Mesendoderm (in vitro differentiated cells): ENCODE results near the gene CIAO2A. TPM values are rescaled to one million over a fixed set of nuclear protein-coding genes. Genes with fewer than 3 reads are reported as not detected.
A peak's percentile ranks its signal among the peaks of the same experiment; 100 is the strongest.

ENCODE experiments used
- DNase-seq: peaks from one replicate; pipeline ENCODE4 v3.0.0; 2013
- H2AK5ac ChIP-seq: 2 replicates; pipeline ENCODE4 v1.6.1; 2013; ENCODE audit warnings: low read length, inconsistent platforms
- H2BK120ac ChIP-seq: 2 replicates; pipeline ENCODE4 v1.6.1; 2013; ENCODE audit warnings: low read depth, mild to moderate bottlenecking, low read length, moderate library complexity, mixed read lengths
- H2BK15ac ChIP-seq: replicated peaks from 2 replicates; pipeline ENCODE4 v1.6.1; 2013; ENCODE audit warnings: low read depth, mild to moderate bottlenecking, moderate library complexity
- H2BK5ac ChIP-seq: 2 replicates; pipeline ENCODE4 v1.6.1; 2013; ENCODE audit warnings: low read length, inconsistent platforms
- H3K18ac ChIP-seq: 2 replicates; pipeline ENCODE4 v1.6.1; 2013; ENCODE audit warnings: mild to moderate bottlenecking, low read length, mixed read lengths
- H3K23ac ChIP-seq: one replicate; pipeline ENCODE4 v1.6.1; 2013; ENCODE audit warnings: low read length
- H3K27ac ChIP-seq: 2 replicates; pipeline ENCODE4 v1.5.1; 2013; ENCODE audit warnings: low read depth, mild to moderate bottlenecking, inconsistent platforms, low read length, moderate library complexity
- H3K27me3 ChIP-seq: 2 replicates; pipeline ENCODE4 v1.6.1; 2013; ENCODE audit warnings: low read length, control low read depth, mild to moderate bottlenecking, inconsistent platforms; ENCODE audit not compliant: insufficient read depth, poor library complexity
- H3K36me3 ChIP-seq: 2 replicates; pipeline ENCODE4 v1.6.1; 2013; ENCODE audit warnings: low read length, inconsistent platforms; ENCODE audit not compliant: control insufficient read depth, insufficient read depth
- H3K4ac ChIP-seq: one replicate; pipeline ENCODE4 v1.6.1; 2013; ENCODE audit warnings: low read depth, mild to moderate bottlenecking, low read length, moderate library complexity
- H3K4me1 ChIP-seq: 2 replicates; pipeline ENCODE4 v1.6.1; 2013; ENCODE audit warnings: low read depth, low read length, inconsistent platforms; ENCODE audit not compliant: control insufficient read depth
- H3K4me2 ChIP-seq: 2 replicates; pipeline ENCODE4 v1.6.1; 2013; ENCODE audit warnings: low read length
- H3K4me3 ChIP-seq: 2 replicates; pipeline ENCODE4 v1.5.1; 2013; ENCODE audit warnings: mild to moderate bottlenecking, low read length
- H3K56ac ChIP-seq: one replicate; pipeline ENCODE4 v1.6.1; 2013; ENCODE audit warnings: low read length
- H3K79me1 ChIP-seq: 2 replicates; pipeline ENCODE4 v1.6.1; 2013; ENCODE audit warnings: low read length, inconsistent platforms
- H3K79me2 ChIP-seq: 2 replicates; pipeline ENCODE4 v1.6.1; 2013; ENCODE audit warnings: mild to moderate bottlenecking, low read length; ENCODE audit not compliant: control insufficient read depth, insufficient read depth
- H3K9ac ChIP-seq: 2 replicates; pipeline ENCODE4 v1.6.1; 2013; ENCODE audit warnings: low read length, inconsistent platforms
- H4K5ac ChIP-seq: one replicate; pipeline ENCODE4 v1.6.1; 2013; ENCODE audit warnings: low read length
- H4K8ac ChIP-seq: one replicate; pipeline ENCODE4 v1.6.1; 2013; ENCODE audit warnings: low read depth, mild to moderate bottlenecking, control low read depth, low read length, moderate library complexity
- WGBS: extraction: QIAGEN DNeasy Blood & Tissue Kit; methylation state at CpG from one replicate; pipeline ENCODE4 v1.1.7; 2013; ENCODE audit warnings: low lambda C conversion rate, missing lambda C conversion rate; ENCODE audit not compliant: insufficient coverage; ENCODE audit errors: extremely low coverage; 5-methylcytosine and 5-hydroxymethylcytosine counted together
- polyA plus RNA-seq, 2 experiments: library from polyadenylated mRNA; stranded (reverse); fragments of 200-250 nt; gene quantifications; one replicate each; pipeline ENCODE4 v1.2.3, GENCODE V29; 2013

Gene CIAO2A, protein sequence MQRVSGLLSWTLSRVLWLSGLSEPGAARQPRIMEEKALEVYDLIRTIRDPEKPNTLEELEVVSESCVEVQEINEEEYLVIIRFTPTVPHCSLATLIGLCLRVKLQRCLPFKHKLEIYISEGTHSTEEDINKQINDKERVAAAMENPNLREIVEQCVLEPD
- 100.0 TPM for polyA plus RNA-seq (2013, experiment 1 of 2)
- 131 TPM for polyA plus RNA-seq (2013, experiment 2 of 2)

DNA sequence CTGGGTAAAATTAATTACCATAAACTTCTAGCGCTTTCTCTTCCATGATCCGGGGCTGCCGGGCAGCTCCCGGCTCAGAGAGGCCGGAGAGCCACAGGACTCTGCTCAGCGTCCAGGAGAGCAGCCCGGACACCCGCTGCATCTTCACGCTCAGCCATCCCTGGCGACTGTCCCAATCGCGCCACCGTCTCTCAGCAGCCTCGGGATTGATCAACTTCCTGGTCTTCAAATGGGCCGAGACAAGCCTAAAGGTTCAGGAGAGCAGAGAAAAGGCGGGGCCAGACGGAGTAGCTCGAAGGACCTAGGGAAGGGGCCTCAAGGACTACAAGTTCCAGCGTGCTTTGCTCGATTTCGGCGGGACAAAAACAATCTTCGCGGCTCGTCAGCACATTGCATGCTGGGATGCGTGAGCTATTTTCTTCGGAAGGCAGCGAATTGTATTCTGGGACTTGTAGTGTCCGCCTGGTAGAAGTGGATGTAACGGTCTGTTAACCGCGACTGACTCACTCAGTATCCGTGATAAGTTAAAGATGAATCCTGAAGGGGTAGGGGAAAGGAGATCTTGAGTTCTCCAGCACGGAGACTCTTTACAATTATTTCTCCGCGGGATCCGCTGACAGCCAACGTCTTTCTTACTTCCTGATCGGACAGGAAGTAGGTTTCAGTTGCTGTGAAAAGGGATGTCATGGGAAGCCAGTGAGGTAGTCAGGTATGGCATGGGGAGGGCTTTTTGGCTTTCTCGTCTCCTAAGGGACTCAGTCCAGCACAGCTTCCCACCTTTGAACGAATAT is at the start of gene CIAO2A:
TSS of gene CIAO2A (minus strand) at position 212 of the 791 bp plus-strand sequence. CDS start at position 142, 70 bp downstream.
- Histone ChIP-seq H3K4me3 (peak within 1 kb of the TSS; percentile 97), H2BK15ac (no peak within 1 kb of the TSS), H2AK5ac (no peak within 1 kb of the TSS), H3K18ac (peak within 1 kb of the TSS; percentile 77), H3K27ac (peak within 1 kb of the TSS; percentile 6), H3K4me2 (peak within 1 kb of the TSS; percentile 98), H3K79me2 (peaks cover 27% of the 10 kb centered on the region), H3K36me3 (no peaks in the 10 kb centered on the region), H3K9ac (peak within 1 kb of the TSS; percentile 99), H3K79me1 (peaks cover 19% of the 10 kb centered on the region), H4K5ac (peak within 1 kb of the TSS; percentile 8), H2BK120ac (no peak within 1 kb of the TSS), H3K27me3 (no peaks in the 10 kb centered on the region), H3K56ac (peak within 1 kb of the TSS; percentile 99), H4K8ac (no peak within 1 kb of the TSS), H2BK5ac (peak within 1 kb of the TSS; percentile 89), H3K23ac (no peak within 1 kb of the TSS), H3K4ac (peak within 1 kb of the TSS; percentile 58), H3K4me1 (peaks cover 7% of the 10 kb centered on the region)
- no CpG with 5 or more reads among the region's 41 CpGs for WGBS
- DNase-seq: peak; percentile 100

DNA sequence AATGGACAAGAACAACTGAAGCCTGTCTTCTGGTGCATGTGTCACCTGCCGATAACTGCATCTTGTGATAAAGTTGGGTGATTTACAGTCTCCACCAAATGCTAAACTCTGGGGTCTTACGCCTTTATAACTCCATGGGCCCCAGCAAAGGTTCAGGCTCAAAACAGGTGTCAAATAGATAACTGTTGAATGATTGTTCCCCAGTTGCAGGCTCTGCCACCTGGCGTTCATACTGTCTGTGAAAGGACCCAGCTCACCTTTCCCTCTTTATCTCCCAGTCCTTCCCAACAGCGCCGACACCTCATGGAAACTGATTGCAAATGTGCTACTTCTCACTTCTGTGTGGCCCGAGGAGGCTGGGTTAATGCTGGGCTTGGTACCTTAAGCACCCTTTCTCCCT is 49.6 kb upstream of the CIAO2A start:
- no peak overlapping the region for H3K4ac ChIP-seq
- H3K4me2 ChIP-seq: no peak overlapping the region
- no peak overlapping the region for H4K8ac ChIP-seq
- no peaks in the 10 kb centered on the region for H3K79me2 ChIP-seq
- H2BK5ac ChIP-seq: no peak overlapping the region
- no CpG with 5 or more reads among the region's 6 CpGs for WGBS
- no peaks in the 10 kb centered on the region for H3K4me1 ChIP-seq
- H3K9ac ChIP-seq: no peak overlapping the region
- H2BK120ac ChIP-seq: no peak overlapping the region
- no peak overlapping the region for H3K23ac ChIP-seq
- DNase-seq: peak; percentile 35
- H3K79me1 ChIP-seq: no peaks in the 10 kb centered on the region
- no peak overlapping the region for H2AK5ac ChIP-seq
- H3K4me3 ChIP-seq: no peak overlapping the region
- no peak overlapping the region for H3K18ac ChIP-seq
- H2BK15ac ChIP-seq: no peak overlapping the region
- H3K27ac ChIP-seq: no peak overlapping the region
- H4K5ac ChIP-seq: no peak overlapping the region
- H3K56ac ChIP-seq: no peak overlapping the region
- no peaks in the 10 kb centered on the region for H3K27me3 ChIP-seq
- H3K36me3 ChIP-seq: no peaks in the 10 kb centered on the region

DNA sequence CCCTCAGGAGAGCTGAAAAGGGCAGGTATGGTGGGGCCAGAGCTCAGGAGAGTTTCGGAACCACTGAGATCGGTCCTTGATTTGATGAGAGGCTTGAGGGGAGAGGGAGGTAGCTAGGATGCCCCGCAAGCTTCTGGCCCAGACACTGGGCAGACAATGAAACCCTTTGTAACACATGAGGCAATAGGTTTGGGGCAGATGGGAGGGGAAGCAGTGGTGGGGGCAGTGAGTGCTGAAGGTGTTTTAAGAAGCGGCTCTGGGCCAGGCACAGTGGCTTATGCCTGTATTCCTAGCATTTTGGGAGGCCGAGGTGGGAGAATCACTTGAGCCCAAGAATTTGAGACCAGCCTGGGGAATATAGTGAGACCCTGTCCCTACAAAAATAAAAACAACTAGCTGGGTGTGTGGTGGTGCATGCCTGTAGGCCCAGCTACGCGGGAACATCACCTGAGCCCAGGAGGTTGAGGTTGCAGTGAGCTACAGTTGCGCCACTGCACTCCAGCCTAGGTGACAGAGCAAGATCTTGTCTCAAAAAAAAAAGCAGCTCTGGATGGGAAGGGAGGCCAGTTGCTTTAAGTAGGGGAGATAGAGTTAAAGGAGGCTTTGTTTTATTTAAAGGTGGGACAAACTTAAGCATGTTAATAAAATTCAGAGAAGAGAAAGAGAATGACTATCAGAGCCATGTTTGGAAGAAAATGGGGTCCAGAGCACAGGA is 48.3 kb upstream of the CIAO2A start:
- no peak overlapping the region for H3K4ac ChIP-seq
- no peak overlapping the region for H4K8ac ChIP-seq
- H3K56ac ChIP-seq: no peak overlapping the region
- H2BK5ac ChIP-seq: no peak overlapping the region
- no peak overlapping the region for H3K4me2 ChIP-seq
- H3K79me2 ChIP-seq: no peaks in the 10 kb centered on the region
- H3K4me3 ChIP-seq: no peak overlapping the region
- H3K23ac ChIP-seq: no peak overlapping the region
- H2BK120ac ChIP-seq: no peak overlapping the region
- no peak overlapping the region for H4K5ac ChIP-seq
- H3K36me3 ChIP-seq: peaks cover 2% of the 10 kb centered on the region
- H2BK15ac ChIP-seq: no peak overlapping the region
- H3K9ac ChIP-seq: no peak overlapping the region
- WGBS: no CpG with 5 or more reads among the region's 8 CpGs
- H3K79me1 ChIP-seq: no peaks in the 10 kb centered on the region
- H2AK5ac ChIP-seq: no peak overlapping the region
- H3K27me3 ChIP-seq: no peaks in the 10 kb centered on the region
- H3K18ac ChIP-seq: no peak overlapping the region
- no peaks in the 10 kb centered on the region for H3K4me1 ChIP-seq
- DNase-seq: no peak
- H3K27ac ChIP-seq: no peak overlapping the region

DNA sequence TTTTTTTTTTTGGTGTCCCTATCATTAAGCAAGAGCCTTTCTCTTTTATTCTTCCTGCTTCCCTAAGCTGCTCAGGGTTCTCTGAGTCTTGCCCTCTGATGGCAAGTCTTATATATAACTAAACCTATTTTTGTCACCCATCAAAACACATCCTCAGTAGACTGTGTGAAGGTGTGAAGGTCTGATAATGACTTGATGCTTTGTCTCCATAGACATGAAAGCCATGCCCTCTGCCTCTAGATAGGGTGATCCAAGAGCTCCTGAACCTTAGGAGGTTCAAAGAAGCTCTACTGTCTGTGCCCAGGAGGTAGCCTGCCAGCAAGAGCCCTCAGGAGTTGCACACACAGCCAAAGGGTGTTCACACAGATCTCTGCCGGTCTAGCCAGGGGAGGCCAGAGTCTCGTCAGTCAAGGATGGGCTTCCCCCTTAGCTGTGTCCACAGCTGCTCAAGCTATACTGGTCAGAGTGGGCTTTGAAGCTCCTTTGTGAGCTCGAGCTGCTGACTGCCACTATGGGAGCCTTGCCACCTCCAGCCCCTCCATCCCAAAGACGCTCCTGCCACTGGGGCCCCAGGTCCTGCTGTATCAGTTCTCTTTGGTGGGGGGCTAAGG is 44.8 kb upstream of the CIAO2A start:
- H3K4me3 ChIP-seq: no peak overlapping the region
- H2BK120ac ChIP-seq: no peak overlapping the region
- no CpG with 5 or more reads among the region's 4 CpGs for WGBS
- no peak overlapping the region for H2AK5ac ChIP-seq
- H2BK15ac ChIP-seq: no peak overlapping the region
- H3K4ac ChIP-seq: no peak overlapping the region
- H3K79me2 ChIP-seq: no peaks in the 10 kb centered on the region
- no peak overlapping the region for H3K56ac ChIP-seq
- H4K5ac ChIP-seq: no peak overlapping the region
- peaks cover 13% of the 10 kb centered on the region for H3K36me3 ChIP-seq
- H4K8ac ChIP-seq: no peak overlapping the region
- H3K79me1 ChIP-seq: no peaks in the 10 kb centered on the region
- H3K4me2 ChIP-seq: no peak overlapping the region
- H3K23ac ChIP-seq: no peak overlapping the region
- H3K4me1 ChIP-seq: no peaks in the 10 kb centered on the region
- H3K27ac ChIP-seq: no peak overlapping the region
- no peak overlapping the region for H2BK5ac ChIP-seq
- no peak for DNase-seq
- H3K27me3 ChIP-seq: no peaks in the 10 kb centered on the region
- H3K9ac ChIP-seq: no peak overlapping the region
- H3K18ac ChIP-seq: no peak overlapping the region

DNA sequence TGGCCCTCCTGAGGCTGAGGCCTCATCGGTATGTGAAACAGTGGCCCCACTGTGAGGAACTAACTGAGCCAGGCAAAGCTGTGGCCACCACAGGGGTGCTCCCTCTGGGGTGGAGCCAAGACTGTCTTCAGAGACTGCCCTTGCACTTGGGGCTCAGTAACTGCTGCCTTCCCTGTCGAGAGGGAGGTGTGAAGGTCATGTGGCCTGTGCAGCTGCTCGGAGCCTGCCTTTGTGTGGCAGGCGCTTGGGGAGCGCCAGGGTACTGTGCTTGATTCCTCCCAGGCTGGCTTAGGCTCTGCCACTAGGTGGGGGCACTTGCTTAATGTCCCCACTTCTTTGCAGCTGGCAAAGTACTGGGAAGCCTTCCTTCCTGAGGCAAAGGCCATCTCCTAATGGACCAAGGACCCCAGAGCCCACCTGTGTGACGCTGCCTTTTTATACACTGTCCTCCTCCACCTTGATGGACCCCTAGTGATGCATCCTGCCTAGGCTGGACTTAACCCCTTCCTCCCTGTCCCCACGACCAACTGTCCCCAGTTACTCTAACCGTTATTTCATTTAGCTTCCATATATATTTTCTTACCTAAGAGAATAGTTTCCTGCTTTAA is 43.7 kb upstream of the CIAO2A start:
- Histone ChIP-seq H3K23ac (no peak overlapping the region), H4K5ac (no peak overlapping the region), H2BK5ac (no peak overlapping the region), H2BK120ac (no peak overlapping the region), H3K79me1 (no peaks in the 10 kb centered on the region), H3K56ac (no peak overlapping the region), H2BK15ac (no peak overlapping the region), H3K4me3 (no peak overlapping the region), H4K8ac (no peak overlapping the region), H3K4me2 (no peak overlapping the region), H3K4me1 (no peaks in the 10 kb centered on the region), H3K4ac (no peak overlapping the region), H3K79me2 (no peaks in the 10 kb centered on the region), H3K27me3 (no peaks in the 10 kb centered on the region), H3K27ac (no peak overlapping the region), H3K18ac (no peak overlapping the region), H3K36me3 (peaks cover 13% of the 10 kb centered on the region), H3K9ac (no peak overlapping the region), H2AK5ac (no peak overlapping the region)
- WGBS: no CpG with 5 or more reads among the region's 8 CpGs
- no peak for DNase-seq
